ENCODE measurements around the gene CSMD2. TPM values are rescaled to one million over a fixed set of nuclear protein-coding genes. Genes with fewer than 3 reads are reported as not detected.

CSMD2 gene
- total and polyA plus RNA-seq, 2 of the 8 experiments (the other 6 are each of a cell fraction or from before 2014, with no cell fraction given) = 7.0 to 14.7 TPM

DNA sequence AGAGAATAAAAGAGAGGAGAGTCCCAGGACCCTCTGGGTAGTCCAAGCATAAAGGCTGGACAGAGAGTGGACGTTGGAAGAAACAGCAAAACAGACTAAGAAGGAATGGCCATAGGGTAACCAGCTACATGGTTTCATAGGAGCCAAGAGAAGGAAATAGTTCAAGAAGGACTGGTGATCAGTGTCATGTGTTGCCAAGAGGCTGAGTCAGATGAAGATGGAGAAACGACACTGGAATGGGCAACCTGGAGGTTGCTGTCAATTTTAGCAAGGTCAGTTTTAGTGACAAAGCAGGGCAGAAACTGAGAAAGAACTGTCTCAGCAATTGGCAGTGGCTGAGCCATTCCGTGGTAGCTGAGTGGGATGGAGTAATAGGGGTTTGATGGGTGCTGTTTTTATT lies 259.8 kb downstream of the CSMD2 start (continued):
- TF ChIP-seq, protein P1, sequence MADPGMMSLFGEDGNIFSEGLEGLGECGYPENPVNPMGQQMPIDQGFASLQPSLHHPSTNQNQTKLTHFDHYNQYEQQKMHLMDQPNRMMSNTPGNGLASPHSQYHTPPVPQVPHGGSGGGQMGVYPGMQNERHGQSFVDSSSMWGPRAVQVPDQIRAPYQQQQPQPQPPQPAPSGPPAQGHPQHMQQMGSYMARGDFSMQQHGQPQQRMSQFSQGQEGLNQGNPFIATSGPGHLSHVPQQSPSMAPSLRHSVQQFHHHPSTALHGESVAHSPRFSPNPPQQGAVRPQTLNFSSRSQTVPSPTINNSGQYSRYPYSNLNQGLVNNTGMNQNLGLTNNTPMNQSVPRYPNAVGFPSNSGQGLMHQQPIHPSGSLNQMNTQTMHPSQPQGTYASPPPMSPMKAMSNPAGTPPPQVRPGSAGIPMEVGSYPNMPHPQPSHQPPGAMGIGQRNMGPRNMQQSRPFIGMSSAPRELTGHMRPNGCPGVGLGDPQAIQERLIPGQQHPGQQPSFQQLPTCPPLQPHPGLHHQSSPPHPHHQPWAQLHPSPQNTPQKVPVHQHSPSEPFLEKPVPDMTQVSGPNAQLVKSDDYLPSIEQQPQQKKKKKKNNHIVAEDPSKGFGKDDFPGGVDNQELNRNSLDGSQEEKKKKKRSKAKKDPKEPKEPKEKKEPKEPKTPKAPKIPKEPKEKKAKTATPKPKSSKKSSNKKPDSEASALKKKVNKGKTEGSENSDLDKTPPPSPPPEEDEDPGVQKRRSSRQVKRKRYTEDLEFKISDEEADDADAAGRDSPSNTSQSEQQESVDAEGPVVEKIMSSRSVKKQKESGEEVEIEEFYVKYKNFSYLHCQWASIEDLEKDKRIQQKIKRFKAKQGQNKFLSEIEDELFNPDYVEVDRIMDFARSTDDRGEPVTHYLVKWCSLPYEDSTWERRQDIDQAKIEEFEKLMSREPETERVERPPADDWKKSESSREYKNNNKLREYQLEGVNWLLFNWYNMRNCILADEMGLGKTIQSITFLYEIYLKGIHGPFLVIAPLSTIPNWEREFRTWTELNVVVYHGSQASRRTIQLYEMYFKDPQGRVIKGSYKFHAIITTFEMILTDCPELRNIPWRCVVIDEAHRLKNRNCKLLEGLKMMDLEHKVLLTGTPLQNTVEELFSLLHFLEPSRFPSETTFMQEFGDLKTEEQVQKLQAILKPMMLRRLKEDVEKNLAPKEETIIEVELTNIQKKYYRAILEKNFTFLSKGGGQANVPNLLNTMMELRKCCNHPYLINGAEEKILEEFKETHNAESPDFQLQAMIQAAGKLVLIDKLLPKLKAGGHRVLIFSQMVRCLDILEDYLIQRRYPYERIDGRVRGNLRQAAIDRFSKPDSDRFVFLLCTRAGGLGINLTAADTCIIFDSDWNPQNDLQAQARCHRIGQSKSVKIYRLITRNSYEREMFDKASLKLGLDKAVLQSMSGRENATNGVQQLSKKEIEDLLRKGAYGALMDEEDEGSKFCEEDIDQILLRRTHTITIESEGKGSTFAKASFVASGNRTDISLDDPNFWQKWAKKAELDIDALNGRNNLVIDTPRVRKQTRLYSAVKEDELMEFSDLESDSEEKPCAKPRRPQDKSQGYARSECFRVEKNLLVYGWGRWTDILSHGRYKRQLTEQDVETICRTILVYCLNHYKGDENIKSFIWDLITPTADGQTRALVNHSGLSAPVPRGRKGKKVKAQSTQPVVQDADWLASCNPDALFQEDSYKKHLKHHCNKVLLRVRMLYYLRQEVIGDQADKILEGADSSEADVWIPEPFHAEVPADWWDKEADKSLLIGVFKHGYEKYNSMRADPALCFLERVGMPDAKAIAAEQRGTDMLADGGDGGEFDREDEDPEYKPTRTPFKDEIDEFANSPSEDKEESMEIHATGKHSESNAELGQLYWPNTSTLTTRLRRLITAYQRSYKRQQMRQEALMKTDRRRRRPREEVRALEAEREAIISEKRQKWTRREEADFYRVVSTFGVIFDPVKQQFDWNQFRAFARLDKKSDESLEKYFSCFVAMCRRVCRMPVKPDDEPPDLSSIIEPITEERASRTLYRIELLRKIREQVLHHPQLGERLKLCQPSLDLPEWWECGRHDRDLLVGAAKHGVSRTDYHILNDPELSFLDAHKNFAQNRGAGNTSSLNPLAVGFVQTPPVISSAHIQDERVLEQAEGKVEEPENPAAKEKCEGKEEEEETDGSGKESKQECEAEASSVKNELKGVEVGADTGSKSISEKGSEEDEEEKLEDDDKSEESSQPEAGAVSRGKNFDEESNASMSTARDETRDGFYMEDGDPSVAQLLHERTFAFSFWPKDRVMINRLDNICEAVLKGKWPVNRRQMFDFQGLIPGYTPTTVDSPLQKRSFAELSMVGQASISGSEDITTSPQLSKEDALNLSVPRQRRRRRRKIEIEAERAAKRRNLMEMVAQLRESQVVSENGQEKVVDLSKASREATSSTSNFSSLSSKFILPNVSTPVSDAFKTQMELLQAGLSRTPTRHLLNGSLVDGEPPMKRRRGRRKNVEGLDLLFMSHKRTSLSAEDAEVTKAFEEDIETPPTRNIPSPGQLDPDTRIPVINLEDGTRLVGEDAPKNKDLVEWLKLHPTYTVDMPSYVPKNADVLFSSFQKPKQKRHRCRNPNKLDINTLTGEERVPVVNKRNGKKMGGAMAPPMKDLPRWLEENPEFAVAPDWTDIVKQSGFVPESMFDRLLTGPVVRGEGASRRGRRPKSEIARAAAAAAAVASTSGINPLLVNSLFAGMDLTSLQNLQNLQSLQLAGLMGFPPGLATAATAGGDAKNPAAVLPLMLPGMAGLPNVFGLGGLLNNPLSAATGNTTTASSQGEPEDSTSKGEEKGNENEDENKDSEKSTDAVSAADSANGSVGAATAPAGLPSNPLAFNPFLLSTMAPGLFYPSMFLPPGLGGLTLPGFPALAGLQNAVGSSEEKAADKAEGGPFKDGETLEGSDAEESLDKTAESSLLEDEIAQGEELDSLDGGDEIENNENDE (IDR thresholded peaks at IDR 0.05; ENCODE audit: insufficient replicate concordance, low read length) = no peak
- no peak for TF ChIP-seq SP1 (IDR thresholded peaks at IDR 0.05; ENCODE audit: low read depth, low read length)
- TF ChIP-seq CBX5 (IDR thresholded peaks at IDR 0.05; ENCODE audit: low read depth, low read length) = no peak
- TF ChIP-seq MAFK (IDR thresholded peaks at IDR 0.05; ENCODE audit: low read depth, low read length) = no peak
- no peak for TF ChIP-seq CEBPB (IDR thresholded peaks at IDR 0.05; ENCODE audit: low read depth, low read length)
